ENCODE data around the gene CDK5.

DNA sequence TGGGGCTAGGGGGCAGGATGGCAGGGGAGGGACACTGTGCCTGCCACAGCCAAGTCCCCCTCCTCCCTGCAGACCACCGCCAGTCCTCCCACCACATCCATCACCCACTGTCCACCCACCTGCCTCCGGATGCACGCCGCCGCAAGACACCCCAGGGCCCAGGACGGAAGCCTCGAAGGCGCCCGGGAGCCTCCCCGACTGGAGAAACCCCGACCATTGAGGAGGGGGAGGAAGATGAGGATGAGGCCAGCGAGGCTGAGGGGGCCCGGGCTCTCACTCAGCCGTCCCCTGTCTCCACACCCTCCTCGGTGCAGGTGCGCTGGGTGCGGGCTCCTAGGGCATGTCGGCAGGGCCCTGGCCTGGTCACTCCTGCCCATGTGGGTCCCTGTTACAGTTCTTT, 6.8 kb upstream of the CDK5 start:
- TF ChIP-seq BHLHE40 (IDR thresholded peaks at IDR 0.05; ENCODE audit: low read depth, low read length) (no peak), SREBF2 (IDR thresholded peaks at IDR 0.05) (no peak), EP300 (IDR thresholded peaks at IDR 0.05) (no peak), CEBPB (IDR thresholded peaks at IDR 0.05) (no peak), RCOR1 (IDR thresholded peaks at IDR 0.05; ENCODE audit: low read depth, low read length) (no peak), FOSL2 (IDR thresholded peaks at IDR 0.05) (no peak), FOSL2 (CRISPR knock-in tag; IDR thresholded peaks at IDR 0.05) (no peak), POLR2A (IDR thresholded peaks at IDR 0.05; ENCODE audit: low read length) (no peak), MYC (IDR thresholded peaks at IDR 0.05; ENCODE audit: borderline replicate concordance, low read length) (no peak)
- TF ChIP-seq, protein P1, sequence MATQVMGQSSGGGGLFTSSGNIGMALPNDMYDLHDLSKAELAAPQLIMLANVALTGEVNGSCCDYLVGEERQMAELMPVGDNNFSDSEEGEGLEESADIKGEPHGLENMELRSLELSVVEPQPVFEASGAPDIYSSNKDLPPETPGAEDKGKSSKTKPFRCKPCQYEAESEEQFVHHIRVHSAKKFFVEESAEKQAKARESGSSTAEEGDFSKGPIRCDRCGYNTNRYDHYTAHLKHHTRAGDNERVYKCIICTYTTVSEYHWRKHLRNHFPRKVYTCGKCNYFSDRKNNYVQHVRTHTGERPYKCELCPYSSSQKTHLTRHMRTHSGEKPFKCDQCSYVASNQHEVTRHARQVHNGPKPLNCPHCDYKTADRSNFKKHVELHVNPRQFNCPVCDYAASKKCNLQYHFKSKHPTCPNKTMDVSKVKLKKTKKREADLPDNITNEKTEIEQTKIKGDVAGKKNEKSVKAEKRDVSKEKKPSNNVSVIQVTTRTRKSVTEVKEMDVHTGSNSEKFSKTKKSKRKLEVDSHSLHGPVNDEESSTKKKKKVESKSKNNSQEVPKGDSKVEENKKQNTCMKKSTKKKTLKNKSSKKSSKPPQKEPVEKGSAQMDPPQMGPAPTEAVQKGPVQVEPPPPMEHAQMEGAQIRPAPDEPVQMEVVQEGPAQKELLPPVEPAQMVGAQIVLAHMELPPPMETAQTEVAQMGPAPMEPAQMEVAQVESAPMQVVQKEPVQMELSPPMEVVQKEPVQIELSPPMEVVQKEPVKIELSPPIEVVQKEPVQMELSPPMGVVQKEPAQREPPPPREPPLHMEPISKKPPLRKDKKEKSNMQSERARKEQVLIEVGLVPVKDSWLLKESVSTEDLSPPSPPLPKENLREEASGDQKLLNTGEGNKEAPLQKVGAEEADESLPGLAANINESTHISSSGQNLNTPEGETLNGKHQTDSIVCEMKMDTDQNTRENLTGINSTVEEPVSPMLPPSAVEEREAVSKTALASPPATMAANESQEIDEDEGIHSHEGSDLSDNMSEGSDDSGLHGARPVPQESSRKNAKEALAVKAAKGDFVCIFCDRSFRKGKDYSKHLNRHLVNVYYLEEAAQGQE (IDR thresholded peaks at IDR 0.05) = no peak

Measured in A549 (cell line).